Transverse colon (tissue), 4 donors: Measurements from ENCODE around the gene SHISAL1. TPM values are rescaled to one million over a fixed set of nuclear protein-coding genes. Genes with fewer than 3 reads are reported as not detected.

Experiments
- DNase-seq: peaks from one replicate; pipeline ENCODE4 v3.0.0-alpha.2; 2019
- H3K27ac ChIP-seq, 4 donors: fragments of 200-600 bp; sonication (generic); 2 replicates each; pipeline ENCODE4 v1.5.1; 2016 to 2018; ENCODE audit warnings: inconsistent platforms in 4 of 4
- H3K27me3 ChIP-seq: fragments of 200-600 bp; sonication (generic); 2 replicates; pipeline ENCODE4 v1.5.1; 2017; ENCODE audit warnings: inconsistent platforms
- H3K36me3 ChIP-seq, 4 donors: fragments of 200-600 bp; sonication (generic); 2 replicates each; pipeline ENCODE4 v1.5.1; 2017 to 2019; ENCODE audit warnings: inconsistent platforms in 4 of 4
- H3K4me1 ChIP-seq, 4 donors: fragments of 200-600 bp; sonication (generic); 2 replicates each; pipeline ENCODE4 v1.5.1; 2017 to 2020; ENCODE audit warnings: inconsistent platforms in 4 of 4
- H3K4me3 ChIP-seq, 4 donors: fragments of 200-600 bp; sonication (generic); 1 replicate in 1 of 4; 2 replicates in 3 of 4; pipeline versions ENCODE4 v1.5.1 to v1.6.1; 2017 to 2019; ENCODE audit warnings: inconsistent platforms in 4 of 4
- H3K9me3 ChIP-seq, 2 donors: fragments of 200-600 bp; sonication (generic); 2 replicates each; pipeline ENCODE4 v1.5.1; 2017 to 2019; ENCODE audit warnings: inconsistent platforms in 2 of 2
- EP300 ChIP-seq: sonication (generic); formaldehyde crosslinking; IDR thresholded peaks from one replicate; pipeline ENCODE4 v1.6.1; 2017; ENCODE audit warnings: antibody characterized with exemption, low read depth
- POLR2A ChIP-seq: fragments of 450-650 bp; IDR thresholded peaks from one replicate; pipeline ENCODE4 v1.6.1; 2016; ENCODE audit warnings: antibody characterized with exemption, mild to moderate bottlenecking, moderate library complexity
- POLR2AphosphoS5 ChIP-seq, 3 donors: sonication (generic); formaldehyde crosslinking; IDR thresholded peaks; one replicate each; pipeline ENCODE4 v1.6.1; 2016; ENCODE audit warnings: antibody characterized with exemption in 3 of 3
- WGBS, 2 donors: methylation state at CpG; one replicate each; pipeline ENCODE4 v1.1.5; 2018; ENCODE audit warnings: low coverage in 1 of 2; 5-methylcytosine and 5-hydroxymethylcytosine counted together
- in situ Hi-C, 4 donors: fragments of 200-750 bp; cut with MboI; loops; one replicate each; pipeline versions ENCODE4 v1.15.0 to v1.15.1; 2017; ENCODE audit warnings: low sequenced_read_pairs in 3 of 4, low pct_ligation_motif_present in 1 of 4, low pct_unique_long_range_greater_than_20kb in 1 of 4
- intact Hi-C: fragments of 100-400 bp; cut with DNase I; formaldehyde crosslinking; loops from one replicate; pipeline ENCODE4 v1.15.1; 2023; ENCODE audit warnings: low total_unique reads
- total RNA-seq, 4 donors: library from RNA; depleted of rRNA; stranded (reverse); fragments of >200 nt; gene quantifications; one replicate each; pipeline ENCODE4 v1.1.0, GENCODE V29; 2016
- TF ChIP-seq, protein P1 (sequence below), 5 experiments: fragments of 200-600 bp in 3 of 5; fragments of 450-650 bp in 2 of 5; sonication (generic) in 3 of 5; IDR thresholded peaks; 1 replicate in 2 of 5; 2 replicates in 3 of 5; pipeline ENCODE4 v1.5.1; 2016 to 2017; ENCODE audit warnings: antibody characterized with exemption in 5 of 5, inconsistent platforms in 3 of 5, mild to moderate bottlenecking in 2 of 5, moderate library complexity in 1 of 5

Gene SHISAL1
- total RNA-seq, 4 donors from 2014 or later, result 1.9 to 4.6 (median 3.2) TPM

DNA sequence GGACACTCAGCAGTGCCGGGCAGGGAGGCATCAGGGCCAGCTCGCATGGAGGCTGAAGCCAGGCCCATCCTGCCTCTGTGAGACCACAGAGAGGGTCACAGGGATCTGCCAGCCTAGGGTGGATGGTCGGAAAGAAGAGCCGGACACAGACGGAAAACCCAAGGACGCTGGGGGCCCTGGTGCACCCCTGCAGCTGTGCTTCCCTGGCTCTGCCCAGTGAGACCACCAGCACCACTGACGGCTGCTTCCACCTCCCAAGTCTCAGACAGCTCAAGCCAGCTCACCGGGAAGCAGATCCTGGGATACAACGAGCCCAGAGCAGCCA is 42.2 kb downstream of the SHISAL1 start:
- DNase-seq, result no peak
- intact Hi-C loops, result no loop called here

DNA sequence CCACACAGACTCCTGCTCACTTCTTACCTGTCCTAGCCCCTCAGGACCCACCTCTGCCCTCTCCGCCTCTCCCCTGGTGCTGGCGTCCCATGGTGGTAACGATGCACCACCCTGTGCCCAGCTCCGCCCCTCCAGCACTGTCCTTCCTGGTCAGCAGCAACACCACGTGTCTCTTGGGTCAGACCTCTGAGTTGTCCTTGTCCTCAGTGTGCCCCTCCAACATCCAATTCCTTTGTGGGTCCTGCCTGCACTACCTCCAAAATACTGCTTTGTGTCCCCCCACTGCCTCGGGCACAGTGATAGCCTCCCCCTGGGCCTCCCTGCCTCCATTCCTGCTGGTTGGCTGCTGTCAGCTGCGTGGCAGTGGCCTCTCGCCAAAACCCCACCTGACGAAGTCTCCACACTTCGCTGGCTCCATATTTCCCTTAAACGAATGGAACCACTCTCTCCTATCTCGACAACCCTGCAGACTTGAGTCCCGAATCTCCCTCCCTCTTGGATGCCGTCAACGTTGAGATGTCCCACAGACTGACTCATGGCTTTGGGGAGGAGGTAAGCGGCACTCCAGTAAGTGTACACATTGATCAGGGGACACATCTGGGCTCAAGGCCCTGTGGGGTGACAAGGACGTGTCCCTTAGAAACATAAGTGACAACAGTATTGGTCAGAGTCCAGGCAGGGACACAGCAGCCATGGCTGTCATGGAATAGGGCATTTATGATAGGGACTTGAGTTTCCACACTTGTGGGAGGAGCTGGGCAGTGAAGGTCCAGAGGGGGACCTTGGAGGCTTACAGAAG is 42.8 kb downstream of the SHISAL1 start:
- no peaks in the 10 kb centered on the region for H3K36me3 ChIP-seq
- in situ Hi-C loops (no loop called here), intact Hi-C loops (no loop called here)
- WGBS, 2 donors, result 74 to 82% methylated on average over 6 to 17 of the region's 17 CpGs
- TF ChIP-seq POLR2AphosphoS5 (IDR thresholded peaks at IDR 0.05) (no peak), POLR2A (no peak), EP300 (no peak)
- TF ChIP-seq, protein P1, sequence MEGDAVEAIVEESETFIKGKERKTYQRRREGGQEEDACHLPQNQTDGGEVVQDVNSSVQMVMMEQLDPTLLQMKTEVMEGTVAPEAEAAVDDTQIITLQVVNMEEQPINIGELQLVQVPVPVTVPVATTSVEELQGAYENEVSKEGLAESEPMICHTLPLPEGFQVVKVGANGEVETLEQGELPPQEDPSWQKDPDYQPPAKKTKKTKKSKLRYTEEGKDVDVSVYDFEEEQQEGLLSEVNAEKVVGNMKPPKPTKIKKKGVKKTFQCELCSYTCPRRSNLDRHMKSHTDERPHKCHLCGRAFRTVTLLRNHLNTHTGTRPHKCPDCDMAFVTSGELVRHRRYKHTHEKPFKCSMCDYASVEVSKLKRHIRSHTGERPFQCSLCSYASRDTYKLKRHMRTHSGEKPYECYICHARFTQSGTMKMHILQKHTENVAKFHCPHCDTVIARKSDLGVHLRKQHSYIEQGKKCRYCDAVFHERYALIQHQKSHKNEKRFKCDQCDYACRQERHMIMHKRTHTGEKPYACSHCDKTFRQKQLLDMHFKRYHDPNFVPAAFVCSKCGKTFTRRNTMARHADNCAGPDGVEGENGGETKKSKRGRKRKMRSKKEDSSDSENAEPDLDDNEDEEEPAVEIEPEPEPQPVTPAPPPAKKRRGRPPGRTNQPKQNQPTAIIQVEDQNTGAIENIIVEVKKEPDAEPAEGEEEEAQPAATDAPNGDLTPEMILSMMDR (IDR thresholded peaks at IDR 0.05), result no peak
- no peaks in the 10 kb centered on the region for H3K4me1 ChIP-seq
- H3K27me3 ChIP-seq, result no peaks in the 10 kb centered on the region
- no peaks in the 10 kb centered on the region for H3K9me3 ChIP-seq
- no peak overlapping the region for H3K4me3 ChIP-seq
- no peak for DNase-seq
- no peak overlapping the region for H3K27ac ChIP-seq

More for the DNA sequence above, 42.2 kb downstream of the SHISAL1 start:
- in situ Hi-C loops, result no loop called here
- no peak overlapping the region for H3K27ac ChIP-seq
- no peaks in the 10 kb centered on the region for H3K36me3 ChIP-seq
- TF ChIP-seq, protein P1 (IDR thresholded peaks at IDR 0.05), result no peak
- TF ChIP-seq POLR2AphosphoS5 (IDR thresholded peaks at IDR 0.05), result no peak
- 75% methylated on average over 9 of the region's 9 CpGs; no CpG with 5 or more reads in 1 of the 2 donors for WGBS, 2 donors
- no peaks in the 10 kb centered on the region for H3K27me3 ChIP-seq
- H3K9me3 ChIP-seq, result no peaks in the 10 kb centered on the region
- no peaks in the 10 kb centered on the region for H3K4me1 ChIP-seq
- no peak overlapping the region for H3K4me3 ChIP-seq

DNA sequence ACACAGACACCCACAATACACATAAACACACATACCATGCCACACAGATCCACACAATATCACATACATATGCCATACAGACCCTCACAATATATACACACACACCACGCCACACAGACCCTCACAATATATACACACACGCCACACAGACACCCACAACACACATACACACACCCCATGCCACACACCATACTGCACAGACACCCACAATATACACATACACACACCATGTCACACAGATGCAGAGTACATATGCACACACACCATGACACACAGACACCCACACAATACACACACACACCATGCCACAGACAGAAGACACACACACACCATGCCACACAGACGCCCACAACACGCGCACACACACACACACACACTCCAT is 43.6 kb downstream of the SHISAL1 start:
- DNase-seq, result no peak
- no peaks in the 10 kb centered on the region for H3K4me1 ChIP-seq
- no peak overlapping the region for H3K4me3 ChIP-seq
- no peak overlapping the region for H3K27ac ChIP-seq
- no peaks in the 10 kb centered on the region for H3K9me3 ChIP-seq
- intact Hi-C loops, result no loop called here
- no peaks in the 10 kb centered on the region for H3K27me3 ChIP-seq
- TF ChIP-seq, protein P1 (IDR thresholded peaks at IDR 0.05), result no peak
- in situ Hi-C loops, result no loop called here
- 82% methylated on average over 5 of the region's 5 CpGs; no CpG with 5 or more reads in 1 of the 2 donors for WGBS, 2 donors
- H3K36me3 ChIP-seq, result no peaks in the 10 kb centered on the region

DNA sequence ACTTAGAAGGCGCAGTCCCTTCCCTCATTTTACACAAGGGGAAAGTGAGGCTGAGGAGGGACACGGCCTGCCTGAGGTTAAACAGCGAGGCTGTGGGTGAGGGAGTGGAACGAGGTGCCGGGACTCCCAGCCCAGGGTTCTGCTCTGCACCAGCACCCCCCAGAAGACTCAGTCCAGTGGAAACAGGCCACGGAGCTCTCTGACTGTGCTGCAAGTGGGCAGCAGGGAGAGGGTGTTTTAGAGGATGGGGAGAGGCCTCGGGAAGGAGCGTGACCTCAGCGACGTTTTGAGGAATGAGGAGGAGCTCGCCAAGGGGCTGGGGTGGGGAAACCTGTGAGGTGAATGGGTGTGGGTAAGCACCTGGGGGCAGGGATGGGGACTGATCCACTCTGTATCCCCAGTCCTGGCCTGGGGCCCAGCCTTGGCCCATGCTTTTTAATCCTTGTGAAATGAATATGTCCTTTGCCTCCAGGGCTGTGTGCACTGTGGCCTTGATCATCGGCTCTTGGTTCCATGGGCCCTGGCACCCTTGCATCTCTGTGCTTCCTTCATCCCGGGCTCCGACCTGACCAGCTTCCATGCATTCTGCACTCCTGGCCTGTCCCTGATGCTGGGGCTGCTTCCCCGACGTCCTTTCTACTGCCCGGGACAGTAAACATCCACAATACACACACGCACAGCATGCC is 44.2 kb downstream of the SHISAL1 start:
- TF ChIP-seq EP300, result no peak
- no peak for TF ChIP-seq POLR2AphosphoS5 (IDR thresholded peaks at IDR 0.05)
- TF ChIP-seq POLR2A, result no peak
- TF ChIP-seq, protein P1 (IDR thresholded peaks at IDR 0.05), result no peak
- WGBS, 2 donors, result 79 to 80% methylated on average over 6 to 18 of the region's 18 CpGs
- intact Hi-C loops, result no loop called here

More for the DNA sequence above, 44.2 kb downstream of the SHISAL1 start:
- Histone ChIP-seq H3K4me3 (no peak overlapping the region), H3K4me1 (no peaks in the 10 kb centered on the region), H3K27ac (no peak overlapping the region), H3K27me3 (no peaks in the 10 kb centered on the region), H3K36me3 (no peaks in the 10 kb centered on the region), H3K9me3 (no peaks in the 10 kb centered on the region)
- no peak for DNase-seq
- in situ Hi-C loops, result no loop called here
